HG02981 (cell line): ENCODE measurements around the gene ESR2.
"Not testable (repeated sequence)": the region's sequence is repeated elsewhere in the genome, so short reads cannot be mapped to it uniquely, and the experiment has no call there.

Source experiments
- ATAC-seq: cut with Tn5 transposase; IDR thresholded peaks from one replicate; pipeline ENCODE4 v1.9.1; 2021; ENCODE audit warnings: mild to moderate bottlenecking, moderate library complexity; ENCODE audit not compliant: unreplicated experiment

ESR2 gene

DNA sequence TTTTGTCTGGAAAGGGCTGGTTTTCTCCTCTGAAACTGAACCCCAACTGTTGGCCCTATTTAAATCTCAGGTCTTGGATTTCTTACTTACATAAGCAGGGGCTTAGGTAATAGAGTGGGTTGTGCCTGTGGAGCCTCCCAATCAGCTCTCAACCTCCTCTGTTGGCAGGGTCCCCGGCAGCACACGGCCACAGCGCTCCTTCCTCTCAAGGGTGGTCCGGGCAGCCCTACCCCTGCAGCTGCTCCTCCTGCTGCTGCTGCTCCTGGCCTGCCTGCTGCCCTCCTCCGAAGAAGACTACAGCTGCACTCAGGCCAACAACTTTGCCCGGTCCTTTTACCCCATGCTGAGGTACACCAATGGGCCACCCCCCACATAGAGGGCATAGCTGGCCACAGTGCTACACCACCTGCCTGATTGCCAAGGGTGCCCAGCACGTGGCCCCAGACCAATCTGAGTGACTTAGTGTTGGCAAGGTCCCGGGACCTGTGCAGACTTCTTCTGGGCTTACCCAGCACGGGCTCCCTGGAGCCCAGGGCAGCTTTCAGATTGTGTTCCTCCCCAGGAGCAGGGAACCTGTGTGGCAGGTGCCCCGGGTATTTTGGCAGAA lies 68.9 kb downstream of the ESR2 start:
- ATAC-seq, result no peak

DNA sequence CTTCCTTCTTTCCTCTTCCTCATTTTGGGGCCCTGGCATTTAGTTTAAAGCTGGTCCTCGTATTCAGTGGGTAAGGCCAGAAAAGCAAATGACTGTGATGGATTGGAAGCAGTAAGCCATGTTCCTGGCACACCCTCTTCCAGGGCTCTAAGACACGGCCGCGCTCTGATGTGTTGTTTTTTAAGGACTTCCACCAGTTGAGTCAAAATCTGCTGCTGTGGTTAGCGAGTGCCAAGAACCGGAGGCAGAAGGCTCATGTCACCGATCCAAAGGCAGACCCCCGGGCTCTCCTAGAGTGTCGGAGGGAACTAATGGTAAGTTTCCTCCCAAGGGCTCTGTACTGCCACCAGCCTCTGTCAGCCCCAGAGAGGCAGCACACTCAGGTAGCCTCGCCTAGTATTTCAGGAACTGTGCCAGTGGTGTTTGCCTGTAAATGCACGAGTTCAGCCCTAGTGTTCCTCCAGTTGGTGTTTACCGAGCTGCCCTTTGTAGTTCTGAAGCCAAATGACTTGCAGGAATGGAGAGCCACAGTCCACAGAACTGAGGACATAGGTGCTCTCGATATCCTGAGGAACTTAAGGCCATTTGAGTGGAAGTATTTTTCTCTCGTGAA lies 72.7 kb downstream of the ESR2 start:
- no peak for ATAC-seq

DNA sequence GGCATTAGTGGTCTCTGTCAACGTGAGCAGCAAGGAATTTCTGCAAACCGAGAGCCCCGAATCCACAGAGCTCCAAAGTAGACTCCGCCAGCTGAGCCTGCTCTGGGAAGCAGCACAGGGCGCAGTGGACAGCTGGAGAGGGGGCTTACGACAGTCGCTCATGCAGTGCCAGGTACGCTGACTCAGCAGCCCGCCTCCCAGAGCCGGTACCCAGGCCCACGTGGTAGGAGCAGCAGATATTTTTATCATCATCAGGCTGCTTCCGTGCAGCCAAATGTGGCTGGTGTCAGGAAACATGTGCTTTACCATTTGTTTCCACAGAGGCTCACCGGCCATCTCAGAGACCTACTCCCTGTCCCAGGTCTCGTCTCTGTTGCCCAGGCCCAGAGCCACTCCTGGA lies 73.7 kb downstream of the ESR2 start:
- ATAC-seq, result no peak

DNA sequence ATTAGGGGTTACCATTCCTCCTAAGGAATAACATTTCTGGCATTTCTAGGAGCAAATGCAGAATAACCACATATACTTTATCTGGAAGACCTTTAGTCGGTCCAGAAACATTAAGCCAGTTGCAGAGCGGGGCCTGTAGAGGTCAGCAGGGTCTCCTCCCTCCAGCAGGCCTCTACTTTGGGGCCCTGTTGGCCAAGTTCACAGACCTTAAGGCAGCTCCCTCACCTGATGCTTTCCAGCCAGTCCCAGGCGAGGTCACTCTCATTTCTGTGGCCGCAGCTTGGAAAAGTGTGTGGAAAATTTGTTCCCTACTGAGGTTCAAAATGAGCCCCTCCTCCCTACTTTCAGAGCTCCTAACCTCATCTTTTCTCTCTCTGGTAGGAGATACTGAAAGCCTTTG lies 74.1 kb downstream of the ESR2 start:
- ATAC-seq, result no peak

DNA sequence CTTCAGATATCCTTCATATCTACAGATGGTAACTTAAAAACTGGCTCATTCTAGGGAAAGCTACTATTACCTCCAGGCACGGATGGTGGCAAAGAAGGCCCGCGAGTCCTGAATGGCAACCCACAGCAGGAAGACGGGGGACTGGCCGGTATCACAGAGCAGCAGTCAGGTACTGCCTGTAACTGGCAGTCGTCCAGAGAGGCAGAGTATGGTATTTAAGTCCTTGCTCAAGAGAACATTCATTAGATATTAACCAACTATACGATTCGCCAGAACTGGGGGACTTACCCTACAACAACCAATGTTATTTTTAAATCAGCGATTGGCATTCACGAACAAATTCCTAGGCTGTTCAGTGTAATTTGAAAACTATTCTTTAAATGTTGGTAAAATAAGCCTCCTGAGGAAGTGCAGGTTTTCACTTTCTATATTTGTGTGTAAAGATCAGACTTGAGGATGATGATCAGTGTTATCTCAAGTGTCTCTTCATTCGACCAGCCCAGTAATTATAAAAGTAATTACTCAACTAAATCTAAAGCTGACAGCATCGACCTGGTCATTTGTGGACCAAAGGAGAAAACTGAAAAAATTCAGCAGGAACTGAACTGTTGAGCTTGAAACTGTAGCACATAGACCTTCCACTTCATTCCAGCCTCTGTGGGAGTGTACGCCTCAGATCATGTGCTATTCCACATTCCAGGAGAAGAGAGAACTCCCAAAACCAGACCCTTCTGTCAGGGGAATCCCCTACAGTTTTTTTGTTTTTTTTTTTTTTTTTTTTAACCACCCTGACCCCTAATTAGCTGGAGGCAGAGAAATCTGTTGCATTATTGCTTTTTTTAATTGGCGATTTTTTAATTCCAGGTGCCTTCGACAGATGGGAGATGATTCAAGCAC lies 75.6 kb downstream of the ESR2 start:
- no peak for ATAC-seq

DNA sequence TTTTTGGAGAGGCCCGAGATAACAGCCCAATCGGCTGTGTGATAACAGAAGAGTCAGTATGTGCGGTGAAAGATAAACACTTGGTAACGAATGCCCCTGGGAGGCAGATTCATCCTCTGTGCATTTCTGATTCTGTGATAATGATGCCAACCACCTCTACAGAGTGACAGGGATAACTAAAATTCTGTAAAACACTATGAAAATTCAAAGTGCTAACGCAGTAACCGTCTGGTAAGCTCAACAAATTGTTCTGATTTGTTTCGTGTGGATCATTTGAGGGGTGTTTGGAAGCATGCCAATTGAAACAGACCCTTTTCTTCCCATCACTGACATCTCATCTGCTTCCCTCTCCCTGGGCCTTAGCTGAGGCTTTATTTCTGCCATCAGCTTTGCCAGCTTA lies 76.3 kb downstream of the ESR2 start:
- no peak for ATAC-seq

DNA sequence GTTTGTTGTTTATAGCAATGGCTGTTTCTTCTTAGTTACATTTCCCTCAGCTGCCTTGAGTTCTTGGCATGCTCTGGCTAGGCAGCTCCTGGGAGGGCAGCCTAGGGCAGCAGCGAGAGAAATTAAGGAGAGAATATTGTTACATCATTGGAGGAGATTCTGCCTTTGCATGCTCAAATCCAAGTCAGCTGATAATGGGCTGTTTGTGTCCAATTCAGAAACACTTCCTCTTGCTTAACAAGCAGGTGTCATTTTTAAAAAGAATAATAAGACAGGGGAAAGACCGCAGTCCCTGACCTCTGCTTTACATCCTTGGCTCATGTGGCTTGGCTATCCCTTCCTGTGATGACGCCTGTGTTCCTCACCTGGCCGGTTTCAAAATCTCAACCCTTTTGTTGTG lies 76.9 kb downstream of the ESR2 start:
- ATAC-seq, result no peak

DNA sequence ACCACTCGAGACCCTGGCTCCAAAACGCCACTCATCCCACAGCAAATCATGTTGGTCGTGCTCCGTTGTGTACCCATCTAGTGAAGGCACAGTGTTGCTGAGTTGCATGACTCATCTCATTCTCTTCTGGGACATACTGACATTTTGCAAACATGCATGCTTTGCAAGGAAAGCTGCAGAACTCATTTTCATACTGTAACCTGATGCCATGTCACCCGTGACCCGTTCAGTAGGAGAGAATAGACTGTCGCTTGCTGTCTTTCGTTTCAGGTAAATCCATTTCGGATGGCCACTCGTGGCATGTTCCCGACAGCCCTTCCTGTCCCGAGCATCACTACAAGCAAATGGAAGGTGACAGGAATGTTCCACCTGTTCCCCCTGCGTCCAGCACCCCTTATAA lies 78.2 kb downstream of the ESR2 start:
- ATAC-seq, result no peak

DNA sequence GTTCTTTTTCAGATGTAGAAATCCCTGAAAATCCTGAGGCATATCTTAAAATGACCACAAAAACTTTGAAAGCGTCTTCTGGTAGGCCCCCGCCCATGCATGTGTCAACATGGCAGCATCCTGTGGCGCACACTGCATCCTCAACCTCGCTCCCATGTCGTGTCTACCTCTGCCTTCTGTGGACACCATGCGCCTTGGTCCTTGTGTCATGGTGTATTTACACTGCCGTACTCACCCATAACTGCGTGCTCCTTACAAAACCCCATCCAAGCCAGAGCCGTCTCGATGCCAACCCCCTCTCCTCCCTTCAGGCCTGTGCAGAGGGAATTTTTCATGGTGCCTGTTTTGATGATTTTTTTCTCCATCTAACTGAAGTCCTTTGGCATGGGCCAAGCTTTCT lies 78.9 kb downstream of the ESR2 start:
- ATAC-seq, result no peak

DNA sequence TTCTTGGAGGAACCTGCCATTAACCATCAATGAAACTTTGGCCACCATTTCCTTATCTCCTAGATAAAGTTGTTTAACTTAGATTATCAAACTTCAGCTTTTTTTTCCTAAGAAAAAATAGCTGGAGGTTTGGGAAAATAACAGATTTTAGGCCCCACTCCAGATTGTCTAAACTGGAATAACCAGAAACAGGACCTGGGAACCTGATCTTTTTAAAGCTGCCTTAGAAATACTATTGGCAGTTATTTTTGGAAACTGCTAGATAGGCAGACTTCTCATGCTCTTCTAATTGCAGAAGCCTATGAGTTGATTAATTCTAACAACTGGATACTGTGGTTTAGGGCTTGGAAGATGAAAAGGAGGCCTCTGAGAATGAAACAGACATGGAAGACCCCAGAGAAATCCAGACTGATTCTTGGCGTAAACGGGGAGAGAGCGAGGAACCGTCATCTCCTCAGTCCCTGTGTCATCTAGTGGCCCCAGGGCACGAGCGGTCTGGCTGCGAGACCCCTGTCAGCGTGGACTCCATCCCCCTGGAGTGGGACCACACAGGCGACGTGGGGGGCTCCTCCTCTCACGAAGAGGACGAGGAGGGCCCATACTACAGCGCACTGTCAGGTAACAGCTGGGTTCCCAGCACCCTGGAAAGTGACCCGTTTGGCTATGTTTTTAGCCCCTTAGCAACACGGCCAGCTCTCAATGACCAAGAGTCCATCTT lies 80.2 kb downstream of the ESR2 start:
- ATAC-seq, result no peak

DNA sequence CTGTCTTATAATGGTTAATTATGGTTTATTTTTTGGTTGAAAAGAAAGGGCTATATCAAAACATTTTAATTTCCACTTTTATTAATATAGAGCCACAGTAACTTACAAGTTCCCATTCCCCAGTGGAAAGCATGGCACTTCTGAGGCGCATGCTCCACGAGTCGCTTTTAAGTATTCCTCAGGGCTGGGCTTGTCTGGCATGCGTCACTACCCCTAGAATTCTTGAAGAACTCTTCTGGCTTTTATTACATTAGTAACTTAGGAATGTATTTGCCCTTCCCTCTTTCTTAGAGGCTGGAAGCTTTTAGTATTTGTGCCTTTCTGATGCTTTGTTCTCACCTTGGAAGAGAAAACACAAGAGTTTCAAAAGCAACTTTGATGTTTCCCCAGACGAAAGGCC lies 81.1 kb downstream of the ESR2 start:
- no peak for ATAC-seq

DNA sequence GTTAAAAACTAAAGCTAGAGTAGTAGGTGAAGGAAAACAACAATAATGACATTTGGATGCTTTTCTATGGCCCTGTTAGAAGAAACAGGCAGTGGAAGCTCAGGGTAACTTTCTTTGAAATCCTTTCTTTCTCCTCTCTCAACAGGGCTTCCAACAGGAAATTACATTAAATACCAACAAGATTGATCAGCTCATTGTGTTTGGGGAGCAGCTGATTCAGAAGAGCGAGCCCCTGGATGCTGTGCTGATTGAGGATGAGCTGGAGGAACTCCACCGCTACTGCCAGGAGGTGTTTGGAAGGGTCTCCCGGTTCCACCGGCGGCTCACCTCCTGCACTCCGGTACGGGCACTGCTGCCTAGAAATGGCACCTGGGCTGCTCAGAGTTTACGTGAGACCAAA lies 81.5 kb downstream of the ESR2 start:
- ATAC-seq, result no peak

DNA sequence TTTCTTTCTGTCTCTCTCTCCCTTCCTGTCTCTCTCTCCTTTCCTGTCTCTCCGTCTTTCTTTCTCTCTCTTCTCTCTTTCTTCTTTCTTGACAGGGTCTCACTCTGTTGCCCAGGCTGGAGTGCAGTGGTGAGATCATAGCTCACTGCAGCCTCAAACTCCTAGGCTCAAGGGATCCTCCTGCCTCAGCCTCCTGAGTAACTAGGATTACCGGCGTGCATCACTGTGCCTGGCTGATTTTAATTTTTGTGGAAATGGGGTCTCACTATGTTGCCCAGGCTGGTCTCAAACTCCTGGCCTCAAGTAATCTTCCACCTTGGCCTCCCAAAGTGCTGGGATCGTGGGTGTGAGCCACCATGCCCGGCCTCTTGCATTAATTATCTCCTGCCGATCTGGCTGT lies 83.3 kb downstream of the ESR2 start:
- not testable (repeated sequence) for ATAC-seq

DNA sequence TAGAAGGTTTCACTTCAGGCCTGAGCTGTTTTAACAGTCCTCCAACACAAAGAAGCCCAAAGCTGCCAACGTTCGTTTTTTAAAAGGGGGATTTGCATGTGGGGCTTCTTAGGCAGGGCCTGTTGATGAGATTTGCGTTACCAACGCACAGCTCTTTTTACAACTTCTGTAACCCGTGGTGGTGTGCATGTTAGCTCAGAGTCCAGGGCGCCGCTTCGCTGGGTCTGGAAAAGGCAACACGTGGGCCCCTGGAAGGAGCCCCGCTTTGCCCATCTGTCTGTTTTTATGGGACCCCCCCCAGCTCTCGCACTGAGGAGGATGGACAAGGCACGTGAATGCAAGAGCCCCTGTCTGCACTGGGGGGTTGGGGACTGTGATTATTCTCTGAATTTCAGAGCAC lies 84.0 kb downstream of the ESR2 start:
- no peak for ATAC-seq

DNA sequence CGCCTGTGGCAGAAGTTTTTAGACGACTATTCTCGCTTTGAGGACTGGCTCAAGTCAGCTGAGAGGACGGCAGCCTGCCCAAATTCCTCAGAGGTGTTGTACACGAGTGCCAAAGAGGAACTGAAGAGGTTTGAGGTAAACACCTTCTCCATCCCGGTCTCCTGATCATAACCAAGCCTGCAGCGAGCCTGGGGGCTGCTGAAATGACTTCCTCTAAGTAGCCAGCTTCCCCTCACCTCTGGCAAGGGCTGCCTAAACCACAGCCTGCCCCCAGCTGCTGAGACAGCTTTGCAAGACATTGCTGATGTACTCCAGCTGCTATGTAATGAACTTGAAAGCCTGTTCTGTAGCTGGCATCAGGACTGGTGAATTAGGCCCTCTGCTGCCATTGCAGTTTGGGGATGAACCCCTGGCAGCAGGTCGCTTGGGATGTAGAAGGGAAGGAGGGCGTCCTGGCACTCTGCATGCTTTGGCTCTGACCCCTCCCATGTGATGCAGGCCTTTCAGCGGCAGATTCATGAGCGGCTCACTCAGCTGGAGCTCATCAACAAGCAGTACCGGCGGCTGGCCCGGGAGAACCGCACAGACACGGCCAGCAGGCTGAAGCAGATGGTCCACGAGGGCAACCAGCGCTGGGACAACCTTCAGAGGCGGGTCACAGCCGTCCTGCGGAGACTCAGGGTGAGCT lies 84.6 kb downstream of the ESR2 start:
- ATAC-seq, result peak; percentile 72

DNA sequence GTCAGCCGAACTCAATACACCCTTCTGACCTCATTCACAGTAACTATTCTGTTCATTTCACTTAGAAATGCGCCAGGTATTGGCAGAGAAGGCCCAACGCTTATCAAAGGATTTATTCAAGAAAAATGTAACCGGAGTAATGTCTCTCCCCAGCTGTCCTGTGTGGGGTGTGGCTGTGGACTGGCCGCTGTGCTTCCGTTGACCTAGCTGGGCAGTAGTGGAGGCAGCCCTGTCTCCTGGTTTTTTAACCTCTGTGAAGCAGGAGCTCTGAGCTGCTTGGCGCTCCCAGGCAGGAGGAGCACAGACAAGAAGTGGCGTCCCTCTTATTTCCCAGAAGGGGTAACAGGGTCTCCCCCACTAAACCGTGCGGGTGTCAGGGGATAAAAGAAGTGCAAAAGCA lies 85.2 kb downstream of the ESR2 start:
- ATAC-seq, result no peak

DNA sequence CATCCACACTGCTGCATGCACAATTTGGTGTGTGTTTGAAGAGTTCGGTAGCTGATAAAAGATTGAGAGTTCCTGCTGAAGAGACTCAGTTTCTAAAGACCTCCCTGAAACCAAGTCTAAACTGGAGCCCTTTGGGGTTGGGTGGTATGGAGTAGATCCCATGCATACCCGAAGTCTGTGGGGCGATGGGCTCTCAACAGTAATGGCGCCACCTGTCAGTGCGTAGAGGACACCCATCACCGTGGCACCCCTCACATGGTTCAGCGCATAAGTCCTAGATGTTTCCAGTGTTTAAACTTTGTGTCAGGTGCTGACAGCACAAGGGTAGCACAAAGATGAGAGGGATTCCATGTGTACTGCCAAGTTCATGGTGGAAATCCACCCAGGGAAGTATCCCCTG lies 85.9 kb downstream of the ESR2 start:
- ATAC-seq, result no peak

DNA sequence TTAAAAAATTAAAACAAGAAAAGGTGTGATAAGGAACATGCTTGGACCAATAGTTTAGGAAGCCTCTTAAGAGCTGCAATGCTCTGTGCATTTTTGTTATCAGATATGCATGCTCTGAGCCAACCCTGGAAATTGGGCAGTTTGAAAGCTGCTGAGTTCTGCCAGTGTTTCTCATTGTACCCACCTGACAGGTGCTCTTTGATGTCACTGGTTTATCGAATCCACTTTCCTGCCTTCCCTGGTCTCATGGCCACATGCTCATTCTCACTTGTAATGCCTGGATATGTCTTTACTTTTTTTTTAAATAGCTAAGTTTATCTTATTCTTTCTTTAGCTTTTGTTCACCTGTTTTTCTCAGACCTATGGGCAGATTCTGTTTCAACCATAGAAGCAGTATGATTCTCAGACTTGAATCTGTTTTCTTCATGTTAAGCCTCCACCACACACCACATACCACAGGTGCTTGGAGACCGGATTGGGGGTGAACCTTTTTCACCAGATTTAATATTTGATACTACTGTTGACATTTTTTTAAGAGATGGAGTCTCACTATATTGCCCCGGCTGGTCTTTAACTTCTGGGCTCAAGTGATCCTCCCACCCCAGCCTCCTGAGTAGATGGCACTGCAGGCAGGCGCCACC lies 90.7 kb downstream of the ESR2 start:
- no peak for ATAC-seq

DNA sequence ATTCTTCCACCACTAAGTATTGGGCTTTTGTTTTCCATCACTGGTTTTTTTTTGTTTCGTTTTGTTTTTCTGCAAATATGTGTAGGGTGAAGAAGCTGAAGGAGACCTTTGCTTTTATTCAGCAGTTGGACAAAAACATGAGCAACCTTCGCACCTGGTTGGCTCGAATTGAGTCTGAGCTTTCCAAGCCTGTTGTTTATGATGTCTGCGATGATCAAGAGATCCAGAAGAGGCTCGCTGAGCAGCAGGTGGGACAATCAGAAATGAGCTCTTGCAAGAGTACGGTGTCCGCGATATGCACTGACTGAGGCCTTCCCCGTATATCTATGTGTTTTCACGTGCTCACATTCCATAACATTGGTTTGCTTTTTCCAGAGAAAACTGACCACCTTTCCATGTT lies 91.5 kb downstream of the ESR2 start:
- ATAC-seq, result no peak

DNA sequence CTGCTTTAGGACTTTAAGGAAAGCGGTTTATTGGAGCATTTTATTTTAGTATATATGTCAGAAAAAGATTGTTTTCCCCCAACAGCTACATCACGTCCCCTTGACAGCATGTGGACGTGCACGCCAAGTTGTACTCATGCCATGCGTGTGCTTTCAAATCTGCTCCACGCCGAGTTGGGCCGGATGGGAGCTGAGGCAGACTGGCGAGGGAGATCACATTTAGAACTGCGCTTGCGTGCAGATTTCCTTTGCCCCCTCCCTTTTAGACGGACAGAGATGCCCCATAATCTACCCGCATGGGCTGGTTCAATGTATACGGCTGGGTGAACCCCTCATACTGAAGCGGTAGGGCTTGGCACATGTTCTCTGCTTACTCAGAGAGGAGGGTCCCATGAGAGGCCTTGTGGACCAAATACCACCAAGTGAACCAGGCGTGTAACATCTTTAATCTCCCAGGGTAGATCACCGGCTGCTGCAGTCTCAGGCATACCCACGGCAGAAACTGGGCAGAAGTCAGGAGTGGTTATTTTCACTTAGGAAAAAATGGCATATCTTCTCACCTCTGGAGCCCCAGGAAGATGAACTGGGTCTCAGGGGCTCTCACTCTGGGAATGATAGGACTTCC lies 92.1 kb downstream of the ESR2 start:
- no peak for ATAC-seq
